SU-DHL-6 (cell line): ENCODE data around the gene SAFB.

Experiments
- H2AFZ ChIP-seq: fragments of 200-600 bp; sonication (generic); 2 replicates; pipeline ENCODE4 v1.6.1; 2014; ENCODE audit warnings: low read depth, mild to moderate bottlenecking, moderate library complexity, mixed read lengths, antibody characterized with exemption, low read length; ENCODE audit not compliant: severe bottlenecking
- H3F3A ChIP-seq: fragments of 200-600 bp; shearing (Covaris generic); 2 replicates; pipeline ENCODE4 v1.6.0; 2016; ENCODE audit warnings: antibody characterized with exemption, mild to moderate bottlenecking; ENCODE audit not compliant: insufficient read depth
- H3K27ac ChIP-seq: fragments of 200-600 bp; sonication (generic); 2 replicates; pipeline ENCODE4 v1.5.1; 2016; ENCODE audit warnings: low read depth, mild to moderate bottlenecking, low read length, moderate library complexity, mixed read lengths
- H3K27me3 ChIP-seq: fragments of 200-600 bp; sonication (generic), shearing (Covaris generic); 2 replicates; pipeline ENCODE4 v1.6.0; 2014; ENCODE audit warnings: mild to moderate bottlenecking, low read length
- H3K36me3 ChIP-seq: fragments of 200-600 bp; sonication (generic); 2 replicates; pipeline ENCODE4 v1.6.1; 2014; ENCODE audit warnings: mild to moderate bottlenecking, low read length, mixed read lengths
- H3K4me2 ChIP-seq: fragments of 300-600, 200-600 bp; shearing (Covaris generic), sonication (generic); 2 replicates; pipeline ENCODE4 v1.6.0; 2014; ENCODE audit warnings: low read length, low read depth, mild to moderate bottlenecking; ENCODE audit not compliant: poor library complexity, severe bottlenecking
- H3K4me3 ChIP-seq: fragments of 200-600 bp; sonication (generic); 2 replicates; pipeline ENCODE4 v1.5.1; 2014; ENCODE audit warnings: antibody characterized with exemption, low read length, mild to moderate bottlenecking, mixed read lengths; ENCODE audit not compliant: insufficient read depth, poor library complexity, severe bottlenecking
- H3K79me2 ChIP-seq: fragments of 200-600 bp; sonication (generic); 2 replicates; pipeline ENCODE4 v1.6.1; 2014; ENCODE audit warnings: mild to moderate bottlenecking, low read length, moderate library complexity; ENCODE audit not compliant: insufficient read depth
- H3K9ac ChIP-seq: fragments of 200-600 bp; sonication (generic); 2 replicates; pipeline ENCODE4 v1.7.0; 2014; ENCODE audit warnings: mild to moderate bottlenecking, low read length
- H3K9me2 ChIP-seq: fragments of 200-600 bp; sonication (generic); replicated peaks from 2 replicates; pipeline ENCODE4 v1.6.1; 2014; ENCODE audit warnings: low read length; ENCODE audit not compliant: insufficient read depth
- H3K9me3 ChIP-seq: fragments of 200-600 bp; sonication (generic); 2 replicates; pipeline ENCODE4 v1.6.1; 2014; ENCODE audit warnings: low read length, mixed read lengths; ENCODE audit not compliant: insufficient read depth
- H4K20me1 ChIP-seq: fragments of 200-600 bp; sonication (generic); 2 replicates; pipeline ENCODE4 v1.6.1; 2014; ENCODE audit warnings: low read depth, mild to moderate bottlenecking, antibody characterized with exemption, low read length, moderate library complexity, mixed read lengths
- CTCF ChIP-seq: fragments of 200-600 bp; sonication (generic); IDR thresholded peaks from one replicate; pipeline ENCODE4 v1.5.1; 2017; ENCODE audit warnings: antibody characterized with exemption, mild to moderate bottlenecking, low read length, moderate library complexity; ENCODE audit not compliant: insufficient read depth, poor library complexity, severe bottlenecking
- EZH2phosphoT487 ChIP-seq: fragments of 200-600 bp; sonication (generic), shearing (Covaris generic); conservative IDR thresholded peaks from 2 replicates; pipeline ENCODE4 v1.6.1; 2018; ENCODE audit warnings: mild to moderate bottlenecking, antibody characterized with exemption, low read length, moderate library complexity, mixed read lengths

The SAFB gene

GRCh38 chr19:5682107-5682482, 59.2 kb downstream of the SAFB start:
- H3K4me3 ChIP-seq, result no peak overlapping the region
- TF ChIP-seq EZH2phosphoT487, result no peak
- no peak for TF ChIP-seq CTCF
- H2AFZ ChIP-seq, result no peak overlapping the region

GRCh38 chr19:5683177-5683886, 60.4 kb downstream of the SAFB start:
- Histone ChIP-seq H4K20me1 (no peaks in the 10 kb centered on the region), H3K4me3 (no peak overlapping the region), H3K9me3 (no peaks in the 10 kb centered on the region), H2AFZ (no peak overlapping the region), H3F3A (peaks cover 5% of the 10 kb centered on the region; the same call in 1 of the 2 replicates), H3K9ac (no peak overlapping the region), H3K27me3 (no peaks in the 10 kb centered on the region), H3K9me2 (no peaks in the 10 kb centered on the region), H3K4me2 (no peak overlapping the region), H3K36me3 (no peaks in the 10 kb centered on the region), H3K27ac (no peak overlapping the region), H3K79me2 (peaks cover 7% of the 10 kb centered on the region)
- TF ChIP-seq EZH2phosphoT487 (no peak), CTCF (no peak)

More at GRCh38 chr19:5682107-5682482, 59.2 kb downstream of the SAFB start:
- Histone ChIP-seq H3K27me3 (no peaks in the 10 kb centered on the region), H3K27ac (no peak overlapping the region), H3K9ac (no peak overlapping the region), H4K20me1 (no peaks in the 10 kb centered on the region), H3K9me3 (no peaks in the 10 kb centered on the region), H3F3A (peaks cover 5% of the 10 kb centered on the region; the same call in 1 of the 2 replicates), H3K36me3 (no peaks in the 10 kb centered on the region), H3K4me2 (no peak overlapping the region), H3K79me2 (peaks cover 7% of the 10 kb centered on the region), H3K9me2 (no peaks in the 10 kb centered on the region)

- no peak overlapping the region for H3K9ac ChIP-seq
- H3K4me2 ChIP-seq, result no peak overlapping the region
- TF ChIP-seq EZH2phosphoT487 (no peak), CTCF (no peak)
- peaks cover 3% of the 10 kb centered on the region for H3K79me2 ChIP-seq
- H3K9me3 ChIP-seq, result no peaks in the 10 kb centered on the region
- H3K27me3 ChIP-seq, result no peaks in the 10 kb centered on the region
- no peaks in the 10 kb centered on the region for H4K20me1 ChIP-seq
- no peak overlapping the region for H2AFZ ChIP-seq
- H3K4me3 ChIP-seq, result no peak overlapping the region
- H3K27ac ChIP-seq, result no peak overlapping the region
- H3K36me3 ChIP-seq, result no peaks in the 10 kb centered on the region
- H3K9me2 ChIP-seq, result no peaks in the 10 kb centered on the region
- H3F3A ChIP-seq, result peaks cover 10% of the 10 kb centered on the region; the same call in 1 of the 2 replicates
Observed at GRCh38 chr19:5684694-5685430, 62.0 kb downstream of the SAFB start.
